ENCODE data around the gene CTDP1. TPM values are rescaled to one million over a fixed set of nuclear protein-coding genes. Genes with fewer than 3 reads are reported as not detected.

The CTDP1 gene
- total RNA-seq, result 10 to 100 TPM in 1 of 2 donors, 1 to 10 TPM in 1; 9.7 to 11.7 TPM
- long read RNA-seq, partial matches to known transcripts, result 0 of 1 reads
- long read RNA-seq, other reads (novel, unspliced or antisense), result 0 of 1 reads

- intact Hi-C loops (cut with DNase I), result no loop called here
- ATAC-seq (peak; percentile 89), DNase-seq (peak; percentile 97)
Measured at GRCh38 chr18:79679552-79680099, at the start of gene CTDP1. CTDP1 (plus strand) TSS chr18:79679803; CDS start chr18:79679948, 145 bp downstream.

GRCh38 chr18:79630281-79631095 is 49.1 kb upstream of the CTDP1 start:
- DNase-seq, result no peak
- no peak for ATAC-seq
- intact Hi-C loops (cut with DNase I), result no loop called here

- DNase-seq (no peak), ATAC-seq (no peak)
- intact Hi-C loops (cut with DNase I), result no loop called here
Measured at GRCh38 chr18:79631096-79631507, 48.5 kb upstream of the CTDP1 start.

- DNase-seq (no peak), ATAC-seq (no peak)
- intact Hi-C loops (cut with DNase I), result no loop called here
Measured at GRCh38 chr18:79631761-79632446, 47.7 kb upstream of the CTDP1 start.

GRCh38 chr18:79632765-79633164 is 46.8 kb upstream of the CTDP1 start:
- no peak for DNase-seq
- ATAC-seq, result no peak
- intact Hi-C loops (cut with DNase I), result no loop called here

GRCh38 chr18:79634186-79634585 is 45.4 kb upstream of the CTDP1 start:
- intact Hi-C loops (cut with DNase I), result no loop called here
- no peak for ATAC-seq
- no peak for DNase-seq

GRCh38 chr18:79634593-79635426 is 44.8 kb upstream of the CTDP1 start:
- no peak for DNase-seq
- ATAC-seq, result peak in 1 of 2 donors; percentile 70
- intact Hi-C loops (cut with DNase I), result no loop called here

GRCh38 chr18:79635427-79635726 is 44.2 kb upstream of the CTDP1 start:
- no peak for DNase-seq
- intact Hi-C loops (cut with DNase I), result no loop called here
- ATAC-seq, result no peak

- intact Hi-C loops (cut with DNase I), result no loop called here
- ATAC-seq, result no peak
- no peak for DNase-seq
Measured at GRCh38 chr18:79637181-79637920, 42.3 kb upstream of the CTDP1 start.

GRCh38 chr18:79637921-79638909 is 41.4 kb upstream of the CTDP1 start:
- DNase-seq (no peak), ATAC-seq (no peak)
- intact Hi-C loops (cut with DNase I), result no loop called here

- intact Hi-C loops (cut with DNase I), result no loop called here
- ATAC-seq (no peak), DNase-seq (no peak)
Measured at GRCh38 chr18:79639072-79639829, 40.4 kb upstream of the CTDP1 start.

GRCh38 chr18:79640064-79640672 is 39.4 kb upstream of the CTDP1 start:
- intact Hi-C loops (cut with DNase I), result loop anchor here in 1 of 2 donors (5.0 kb wide), 2 partner anchors 113 to 258 kb away; no protein-coding TSS in a partner anchor
- ATAC-seq (no peak), DNase-seq (no peak)

GRCh38 chr18:79640875-79641274 is 38.7 kb upstream of the CTDP1 start:
- DNase-seq, result no peak
- intact Hi-C loops (cut with DNase I), result loop anchor here in 1 of 2 donors (5.0 kb wide), 2 partner anchors 114 to 259 kb away; no protein-coding TSS in a partner anchor
- ATAC-seq, result no peak

- intact Hi-C loops (cut with DNase I), result loop anchor here in 1 of 2 donors (5.0 kb wide), 2 partner anchors 115 to 260 kb away; no protein-coding TSS in a partner anchor
- no peak for DNase-seq
- no peak for ATAC-seq
Measured at GRCh38 chr18:79641722-79642497, 37.7 kb upstream of the CTDP1 start.

- intact Hi-C loops (cut with DNase I), result loop anchor here in 1 of 2 donors (5.0 kb wide), 2 partner anchors 115 to 260 kb away; no protein-coding TSS in a partner anchor
- no peak for ATAC-seq
- DNase-seq, result no peak
Measured at GRCh38 chr18:79642626-79643025, 37.0 kb upstream of the CTDP1 start.

All from left cardiac atrium (tissue), 4 donors.